8988T (cell line): Measurements from ENCODE around the gene RING1.

Source experiments
- DNase-seq: peaks from one replicate; pipeline ENCODE4 v3.0.0; 2011

RING1 gene

GRCh38 chr6:33208091-33208967, at the start of gene RING1:
Gene RING1, plus strand, starts transcription at chr6:33208500. Its CDS starts 323 bp downstream, at chr6:33208823.
- peak; percentile 95 for DNase-seq

- DNase-seq: no peak
These were observed 48.2 kb upstream of the RING1 start for GRCh38 chr6:33160096-33160495.

- DNase-seq: peak; percentile 14
These were observed 47.5 kb upstream of the RING1 start for GRCh38 chr6:33160728-33161344.

GRCh38 chr6:33161354-33162331, 46.7 kb upstream of the RING1 start:
- DNase-seq: peak; percentile 86

GRCh38 chr6:33163540-33163939, 44.8 kb upstream of the RING1 start:
- DNase-seq: no peak

- DNase-seq: peak; percentile 16
These were observed 44.1 kb upstream of the RING1 start for GRCh38 chr6:33164176-33164575.

GRCh38 chr6:33164665-33165373, 43.5 kb upstream of the RING1 start:
- DNase-seq: peak; percentile 11

GRCh38 chr6:33165581-33166258, 42.6 kb upstream of the RING1 start:
- DNase-seq: peak; percentile 13

GRCh38 chr6:33166363-33166762, 41.9 kb upstream of the RING1 start:
- no peak for DNase-seq

GRCh38 chr6:33166811-33167210, 41.5 kb upstream of the RING1 start:
- DNase-seq: peak; percentile 15

- no peak for DNase-seq
These were observed 40.7 kb upstream of the RING1 start for GRCh38 chr6:33167374-33168283.

GRCh38 chr6:33168284-33168601, 40.1 kb upstream of the RING1 start:
- DNase-seq: peak; percentile 19

GRCh38 chr6:33168639-33169038, 39.7 kb upstream of the RING1 start:
- DNase-seq: no peak

- DNase-seq: peak; percentile 18
These were observed 38.8 kb upstream of the RING1 start for GRCh38 chr6:33169291-33170175.

- peak; percentile 20 for DNase-seq
These were observed 37.9 kb upstream of the RING1 start for GRCh38 chr6:33170176-33171015.

GRCh38 chr6:33171016-33171879, 37.1 kb upstream of the RING1 start:
- DNase-seq: no peak

- no peak for DNase-seq
These were observed 36.2 kb upstream of the RING1 start for GRCh38 chr6:33171880-33172687.
